Measurements from ENCODE around the gene OBSCN. TPM values are rescaled to one million over a fixed set of nuclear protein-coding genes. Genes with fewer than 3 reads are reported as not detected.

OBSCN gene
- total RNA-seq, 3 donors from 2014 or later, result 6.3 to 9.3 (median 7.5) TPM

- peaks cover 7% of the 10 kb centered on the region for H3K4me1 Mint-ChIP-seq (ENCODE audit: low read depth)
- no peak for DNase-seq
- peaks cover 15% of the 10 kb centered on the region for H3K27me3 Mint-ChIP-seq (ENCODE audit: low read depth)
- peak overlapping the region; percentile 16 for H3K4me3 Mint-ChIP-seq
- no peaks in the 10 kb centered on the region for H3K36me3 Mint-ChIP-seq (ENCODE audit: insufficient read depth)
- no peak for ATAC-seq
- H3K9me3 Mint-ChIP-seq, result no peaks in the 10 kb centered on the region
Measured at GRCh38 chr1:228376651-228377631, 169.1 kb downstream of the OBSCN start.

DNA sequence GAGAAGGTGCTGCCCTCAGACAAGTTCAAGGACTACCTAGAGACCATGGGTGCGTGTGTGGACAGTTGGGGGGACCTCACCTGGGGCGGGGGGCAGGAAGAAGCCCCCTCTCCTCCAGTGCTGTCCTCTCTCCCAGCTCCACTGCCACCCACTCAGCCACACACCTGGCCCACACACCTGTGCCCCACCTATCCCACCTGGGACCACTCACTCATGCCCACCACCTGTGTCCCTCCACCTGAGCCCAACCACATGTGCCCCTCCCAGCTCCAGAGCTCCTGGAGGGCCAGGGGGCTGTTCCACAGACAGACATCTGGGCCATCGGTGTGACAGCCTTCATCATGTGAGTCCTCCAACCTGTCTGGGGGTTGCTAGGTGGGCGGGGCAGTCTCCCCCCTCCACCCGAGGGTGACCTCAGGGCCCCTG lies 169.8 kb downstream of the OBSCN start:
- Mint-ChIP-seq H3K36me3 (ENCODE audit: insufficient read depth) (no peaks in the 10 kb centered on the region), H3K4me1 (ENCODE audit: low read depth) (peaks cover 7% of the 10 kb centered on the region), H3K4me3 (peak overlapping the region; percentile 16), H3K27me3 (ENCODE audit: low read depth) (peaks cover 15% of the 10 kb centered on the region), H3K9me3 (no peaks in the 10 kb centered on the region)
- DNase-seq, result no peak
- ATAC-seq, result no peak

DNA sequence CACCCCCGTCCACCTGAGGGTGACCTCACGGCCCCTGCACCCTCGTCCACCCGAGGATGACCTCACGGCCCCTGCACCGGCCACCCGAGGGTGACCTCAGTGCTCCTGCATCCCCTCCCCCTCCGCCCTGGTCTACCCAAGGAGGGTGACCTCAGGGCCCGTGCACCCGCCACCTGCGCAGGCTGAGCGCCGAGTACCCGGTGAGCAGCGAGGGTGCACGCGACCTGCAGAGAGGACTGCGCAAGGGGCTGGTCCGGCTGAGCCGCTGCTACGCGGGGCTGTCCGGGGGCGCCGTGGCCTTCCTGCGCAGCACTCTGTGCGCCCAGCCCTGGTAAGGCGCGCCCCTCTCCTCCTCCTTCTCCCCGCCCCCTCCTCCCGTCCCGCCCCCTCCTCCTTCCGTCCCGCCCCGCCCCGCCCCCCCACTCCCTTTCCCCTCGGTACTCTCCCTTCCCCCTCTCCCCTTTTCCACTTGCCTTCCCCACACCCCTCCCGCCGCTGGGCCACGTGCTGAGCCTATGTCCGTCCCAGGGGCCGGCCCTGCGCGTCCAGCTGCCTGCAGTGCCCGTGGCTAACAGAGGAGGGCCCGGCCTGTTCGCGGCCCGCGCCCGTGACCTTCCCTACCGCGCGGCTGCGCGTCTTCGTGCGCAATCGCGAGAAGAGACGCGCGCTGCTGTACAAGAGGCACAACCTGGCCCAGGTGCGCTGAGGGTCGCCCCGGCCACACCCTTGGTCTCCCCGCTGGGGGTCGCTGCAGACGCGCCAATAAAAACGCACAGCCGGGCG lies 170.4 kb downstream of the OBSCN start:
- ATAC-seq, result peak; percentile 79 to 81
- H3K9me3 Mint-ChIP-seq, result no peaks in the 10 kb centered on the region
- no peaks in the 10 kb centered on the region for H3K36me3 Mint-ChIP-seq (ENCODE audit: insufficient read depth)
- peaks cover 7% of the 10 kb centered on the region for H3K4me1 Mint-ChIP-seq (ENCODE audit: low read depth)
- peak overlapping the region; percentile 80 for H3K4me3 Mint-ChIP-seq
- DNase-seq, result peak; percentile 42
- H3K27me3 Mint-ChIP-seq (ENCODE audit: low read depth), result peaks cover 18% of the 10 kb centered on the region

DNA sequence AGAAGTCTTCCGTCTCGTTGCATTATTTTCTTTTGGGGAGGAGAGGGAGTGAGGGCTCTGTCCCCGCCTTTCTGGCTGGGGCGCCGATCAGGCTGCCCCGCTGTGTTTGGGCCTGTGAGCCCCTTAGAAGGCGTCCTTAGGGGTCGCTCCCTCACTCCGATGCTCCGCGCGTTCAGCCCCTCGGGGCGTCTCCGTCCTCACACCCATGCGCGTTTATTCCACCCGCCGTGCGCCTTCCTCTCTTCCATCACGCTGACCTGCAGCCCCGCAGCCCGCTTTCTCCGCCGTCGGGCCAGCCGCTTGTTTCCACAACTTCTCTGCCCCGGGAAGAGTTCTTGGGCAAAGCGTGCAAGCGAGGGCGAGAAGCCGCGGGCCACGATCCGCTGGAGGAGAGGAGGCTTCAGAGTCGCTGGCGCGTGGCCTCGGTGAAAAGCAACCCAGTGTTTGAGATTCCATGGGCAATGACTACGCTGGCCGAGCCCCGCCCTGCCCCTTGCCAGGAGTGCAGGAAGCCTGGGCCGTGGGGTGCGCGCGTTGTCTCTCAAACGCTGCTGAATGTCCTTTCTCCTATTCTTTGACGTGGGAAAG lies 171.1 kb downstream of the OBSCN start:
- no peaks in the 10 kb centered on the region for H3K9me3 Mint-ChIP-seq
- H3K4me1 Mint-ChIP-seq (ENCODE audit: low read depth), result peaks cover 7% of the 10 kb centered on the region
- ATAC-seq, result peak; percentile 12 to 33
- H3K36me3 Mint-ChIP-seq (ENCODE audit: insufficient read depth), result no peaks in the 10 kb centered on the region
- H3K27me3 Mint-ChIP-seq (ENCODE audit: low read depth), result peaks cover 19% of the 10 kb centered on the region
- DNase-seq, result no peak
- peak overlapping the region; percentile 80 for H3K4me3 Mint-ChIP-seq

DNA sequence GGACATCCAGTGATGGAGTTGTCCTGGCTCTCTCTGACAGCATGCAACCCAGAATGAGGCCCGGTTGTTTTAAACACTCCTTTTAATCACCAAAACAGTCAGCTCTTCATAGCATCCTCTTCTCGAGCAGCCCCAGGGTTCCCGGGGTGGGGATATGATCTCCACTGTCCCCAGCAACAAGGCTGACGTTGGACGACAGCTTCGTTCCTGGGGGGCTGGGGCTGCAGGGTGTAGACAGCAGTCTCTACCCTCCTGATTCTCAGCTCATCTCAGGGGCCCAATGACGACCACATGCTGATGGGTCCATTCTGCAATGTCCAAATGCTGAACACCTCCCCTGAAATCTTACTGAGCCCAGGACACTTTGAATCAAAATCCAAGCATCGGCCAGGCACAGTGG lies 171.8 kb downstream of the OBSCN start:
- no peak for DNase-seq
- H3K36me3 Mint-ChIP-seq (ENCODE audit: insufficient read depth), result no peaks in the 10 kb centered on the region
- H3K9me3 Mint-ChIP-seq, result no peaks in the 10 kb centered on the region
- peaks cover 19% of the 10 kb centered on the region for H3K27me3 Mint-ChIP-seq (ENCODE audit: low read depth)
- no peak for ATAC-seq
- H3K4me3 Mint-ChIP-seq, result peak overlapping the region; percentile 6
- peaks cover 7% of the 10 kb centered on the region for H3K4me1 Mint-ChIP-seq (ENCODE audit: low read depth)

- no peak overlapping the region for H3K4me3 Mint-ChIP-seq
- H3K4me1 Mint-ChIP-seq (ENCODE audit: low read depth), result peaks cover 7% of the 10 kb centered on the region
- H3K27me3 Mint-ChIP-seq (ENCODE audit: low read depth), result peaks cover 19% of the 10 kb centered on the region
- no peaks in the 10 kb centered on the region for H3K36me3 Mint-ChIP-seq (ENCODE audit: insufficient read depth)
- ATAC-seq (no peak), DNase-seq (no peak)
- H3K9me3 Mint-ChIP-seq, result no peaks in the 10 kb centered on the region
Measured at GRCh38 chr1:228381356-228381755, 173.5 kb downstream of the OBSCN start.

DNA sequence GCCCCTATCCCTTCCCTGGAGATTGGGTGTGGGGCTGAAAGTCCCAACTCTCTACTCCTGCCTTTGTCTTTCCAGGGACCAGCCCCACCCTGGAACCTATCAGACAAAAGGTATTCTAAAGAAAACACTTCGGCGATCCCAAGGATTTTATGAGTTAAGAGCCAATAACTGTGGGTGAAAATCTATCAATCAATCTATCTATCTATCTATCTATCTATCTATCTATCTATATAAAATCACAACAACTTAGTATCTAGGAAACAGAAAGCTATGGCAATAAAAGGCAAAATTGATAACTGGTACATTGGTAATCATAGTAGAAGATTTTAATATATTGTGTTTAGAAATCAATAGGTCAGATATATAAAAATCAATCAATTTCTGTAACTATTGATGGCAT lies 175.9 kb downstream of the OBSCN start:
- peaks cover 16% of the 10 kb centered on the region for H3K27me3 Mint-ChIP-seq (ENCODE audit: low read depth)
- DNase-seq (no peak), ATAC-seq (no peak)
- H3K9me3 Mint-ChIP-seq, result no peaks in the 10 kb centered on the region
- no peak overlapping the region for H3K4me3 Mint-ChIP-seq
- no peaks in the 10 kb centered on the region for H3K36me3 Mint-ChIP-seq (ENCODE audit: insufficient read depth)
- peaks cover 5% of the 10 kb centered on the region for H3K4me1 Mint-ChIP-seq (ENCODE audit: low read depth)

- H3K4me1 Mint-ChIP-seq (ENCODE audit: low read depth), result no peaks in the 10 kb centered on the region
- no peaks in the 10 kb centered on the region for H3K9me3 Mint-ChIP-seq
- H3K27me3 Mint-ChIP-seq (ENCODE audit: low read depth), result peaks cover 8% of the 10 kb centered on the region
- ATAC-seq (no peak), DNase-seq (no peak)
- no peak overlapping the region for H3K4me3 Mint-ChIP-seq
- H3K36me3 Mint-ChIP-seq (ENCODE audit: insufficient read depth), result no peaks in the 10 kb centered on the region
Measured at GRCh38 chr1:228385232-228385631, 177.4 kb downstream of the OBSCN start.

- DNase-seq (no peak), ATAC-seq (no peak)
- Mint-ChIP-seq H3K27me3 (ENCODE audit: low read depth) (peaks cover 4% of the 10 kb centered on the region), H3K9me3 (no peaks in the 10 kb centered on the region), H3K4me3 (no peak overlapping the region), H3K4me1 (ENCODE audit: low read depth) (no peaks in the 10 kb centered on the region), H3K36me3 (ENCODE audit: insufficient read depth) (peaks cover under 1% of the 10 kb centered on the region)
Measured at GRCh38 chr1:228387321-228387720, 179.5 kb downstream of the OBSCN start.

GRCh38 chr1:228390649-228391048 lies 182.8 kb downstream of the OBSCN start:
- Mint-ChIP-seq H3K4me1 (ENCODE audit: low read depth) (no peaks in the 10 kb centered on the region), H3K36me3 (ENCODE audit: insufficient read depth) (peaks cover 7% of the 10 kb centered on the region), H3K4me3 (no peak overlapping the region), H3K27me3 (ENCODE audit: low read depth) (no peaks in the 10 kb centered on the region), H3K9me3 (no peaks in the 10 kb centered on the region)
- ATAC-seq (no peak), DNase-seq (no peak)

DNA sequence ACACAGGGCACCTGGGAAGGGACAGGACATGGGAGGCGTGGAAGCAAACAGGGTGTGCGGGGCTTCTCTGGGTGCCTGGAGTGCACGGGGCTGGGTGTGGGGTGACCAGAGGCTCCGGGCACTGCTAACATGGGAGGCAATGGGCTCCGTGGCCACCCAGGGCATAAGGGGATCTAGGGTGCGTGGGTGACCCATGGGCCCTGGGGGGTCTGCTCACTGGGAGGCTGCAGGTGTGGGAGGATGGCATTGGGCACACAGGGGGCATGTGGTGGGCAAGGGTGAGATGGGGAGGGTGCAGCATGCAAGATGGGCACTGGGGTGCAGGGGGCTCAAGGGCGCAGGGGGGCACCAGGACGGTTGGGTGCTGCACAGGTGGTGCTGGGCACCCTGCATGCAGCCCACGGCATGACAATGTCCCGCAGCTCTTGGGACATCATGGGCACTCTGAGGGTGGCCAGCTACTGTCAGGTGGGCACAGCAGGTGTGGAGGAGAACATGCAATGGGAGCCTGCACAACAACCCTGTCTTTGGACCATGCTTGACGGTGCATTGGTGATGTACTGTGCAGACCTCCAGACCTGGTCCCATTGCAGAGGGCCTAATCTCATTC lies 183.7 kb downstream of the OBSCN start:
- Mint-ChIP-seq H3K4me3 (no peak overlapping the region), H3K36me3 (ENCODE audit: insufficient read depth) (peaks cover 13% of the 10 kb centered on the region), H3K9me3 (no peaks in the 10 kb centered on the region), H3K27me3 (ENCODE audit: low read depth) (no peaks in the 10 kb centered on the region), H3K4me1 (ENCODE audit: low read depth) (no peaks in the 10 kb centered on the region)
- DNase-seq, result no peak
- peak in 1 of 2 donors; percentile 18 for ATAC-seq

DNA sequence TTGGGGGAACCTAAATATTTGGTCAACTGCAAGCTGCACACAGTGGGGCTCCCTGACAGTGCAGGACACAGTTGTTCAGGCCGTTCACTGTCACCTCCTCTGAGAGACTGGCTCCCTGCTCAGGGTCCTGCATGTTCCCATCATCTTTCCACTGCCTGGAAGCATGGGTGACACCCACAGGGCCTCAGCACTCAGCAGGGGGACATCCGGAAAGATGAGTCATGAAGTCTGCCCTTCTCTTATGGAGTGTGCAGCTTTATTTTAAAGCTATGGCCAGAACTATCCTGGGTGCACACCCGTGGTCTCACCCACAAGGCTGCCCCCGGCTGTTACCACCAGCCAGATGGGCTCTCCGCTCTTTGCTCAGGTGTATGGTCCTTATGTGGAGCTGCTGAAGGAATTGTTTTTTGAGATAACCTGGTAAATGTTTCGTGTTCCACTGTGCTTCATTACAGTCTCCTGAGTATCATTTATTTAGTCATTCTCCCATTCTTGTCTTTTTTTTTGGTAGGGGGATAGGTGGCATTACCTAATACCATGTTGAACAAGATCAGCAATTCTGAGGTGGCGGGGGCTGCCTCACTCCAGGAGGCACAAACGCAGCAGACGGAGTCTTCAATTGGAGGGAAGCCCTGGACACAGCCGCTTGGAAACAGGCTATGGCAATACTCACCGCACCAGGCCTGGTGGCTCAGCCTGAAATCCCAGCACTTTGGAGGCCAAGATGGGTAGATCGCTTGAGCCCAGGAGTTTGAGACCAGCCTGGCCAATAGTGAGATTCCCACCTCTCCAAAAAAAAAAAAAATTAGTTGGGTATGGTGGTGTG lies 184.5 kb downstream of the OBSCN start:
- peaks cover 13% of the 10 kb centered on the region for H3K36me3 Mint-ChIP-seq (ENCODE audit: insufficient read depth)
- H3K9me3 Mint-ChIP-seq, result no peaks in the 10 kb centered on the region
- ATAC-seq, result no peak
- no peaks in the 10 kb centered on the region for H3K4me1 Mint-ChIP-seq (ENCODE audit: low read depth)
- H3K27me3 Mint-ChIP-seq (ENCODE audit: low read depth), result no peaks in the 10 kb centered on the region
- DNase-seq, result no peak
- no peak overlapping the region for H3K4me3 Mint-ChIP-seq

- ATAC-seq, result no peak
- Mint-ChIP-seq H3K4me1 (ENCODE audit: low read depth) (peaks cover 9% of the 10 kb centered on the region), H3K4me3 (no peak overlapping the region), H3K27me3 (ENCODE audit: low read depth) (no peaks in the 10 kb centered on the region), H3K9me3 (no peaks in the 10 kb centered on the region), H3K36me3 (ENCODE audit: insufficient read depth) (peaks cover 17% of the 10 kb centered on the region)
- DNase-seq, result no peak
Measured at GRCh38 chr1:228393268-228393701, 185.4 kb downstream of the OBSCN start.
